ENCODE measurements around the gene SPHK2. TPM values are rescaled to one million over a fixed set of nuclear protein-coding genes. Genes with fewer than 3 reads are reported as not detected.

SPHK2 gene
- total and polyA plus RNA-seq, 11 donors = 5.6 to 13.1 (median 9.5) TPM

GRCh38 chr19:48624791-48625723, 5.8 kb downstream of the SPHK2 start:
- intact Hi-C loops (cut with DNase I) = loop anchor here in 2 of 10 donors (5.0 to 10.0 kb wide), 2 partner anchors 878 to 1020 kb away; partner anchors contain the start of genes NOP53 (in 1 of the 2), RRAS (in 1 of the 2) and SCAF1 (in 1 of the 2)
- peak in 1 of 5 donors; percentile 39 for DNase-seq

GRCh38 chr19:48625891-48626327, 6.6 kb downstream of the SPHK2 start:
- intact Hi-C loops (cut with DNase I) = loop anchor here in 2 of 10 donors (5.0 to 10.0 kb wide), 2 partner anchors 879 to 1019 kb away; partner anchors contain the start of genes NOP53 (in 1 of the 2), RRAS (in 1 of the 2) and SCAF1 (in 1 of the 2)
- Histone ChIP-seq H3K9me3 (no peaks in the 10 kb centered on the region), H3K27me3 (no peaks in the 10 kb centered on the region), H3K4me1 (peaks cover 3 to 51% (median 33%) of the 10 kb centered on the region in 12 donors), H3K27ac (no peak overlapping the region), H3K36me3 (peaks cover 0 to 34% (median 13%) of the 10 kb centered on the region in 9 donors), H3K4me3 (no peak overlapping the region)
- peak in 1 of 5 donors; percentile 41 for DNase-seq
- TF ChIP-seq CTCF (IDR thresholded peaks at IDR 0.05) (no peak), POLR2A (IDR thresholded peaks at IDR 0.05) (no peak)
- WGBS, 4 donors = 90 to 94% (median 92%) methylated on average over 17 to 30 of the region's 30 CpGs
- ATAC-seq = no peak

More at GRCh38 chr19:48624791-48625723, 5.8 kb downstream of the SPHK2 start:
- TF ChIP-seq POLR2A (IDR thresholded peaks at IDR 0.05) (no peak), CTCF (IDR thresholded peaks at IDR 0.05) (no peak)
- WGBS, 4 donors = 52 to 58% (median 54%) methylated on average over 24 of the region's 24 CpGs
- H3K4me1 ChIP-seq = peaks cover 0 to 51% (median 26%) of the 10 kb centered on the region in 12 donors
- peak overlapping the region in 9 of 12 donors; percentile 44 to 64 (median 56) for H3K4me3 ChIP-seq
- H3K27me3 ChIP-seq = no peaks in the 10 kb centered on the region
- peaks cover 0 to 28% (median 16%) of the 10 kb centered on the region in 9 donors for H3K36me3 ChIP-seq
- peak overlapping the region in 6 of 12 donors; percentile 14 to 83 (median 68) for H3K27ac ChIP-seq
- no peak for ATAC-seq
- H3K9me3 ChIP-seq = no peaks in the 10 kb centered on the region

- no peaks in the 10 kb centered on the region for H3K9me3 ChIP-seq
- no peak overlapping the region for H3K27ac ChIP-seq
- WGBS, 4 donors = 83 to 90% (median 84%) methylated on average over 6 of the region's 6 CpGs
- peaks cover 3 to 53% (median 44%) of the 10 kb centered on the region in 12 donors for H3K4me1 ChIP-seq
- H3K36me3 ChIP-seq = peaks cover 0 to 42% (median 7%) of the 10 kb centered on the region in 9 donors
- TF ChIP-seq CTCF (IDR thresholded peaks at IDR 0.05) (no peak), POLR2A (IDR thresholded peaks at IDR 0.05) (no peak)
- intact Hi-C loops (cut with DNase I) = loop anchor here in 2 of 10 donors (5.0 to 10.0 kb wide), 2 partner anchors 880 to 1017 kb away; partner anchors contain the start of genes NOP53 (in 1 of the 2), RRAS (in 1 of the 2) and SCAF1 (in 1 of the 2)
- DNase-seq (no peak), ATAC-seq (no peak)
- H3K4me3 ChIP-seq = no peak overlapping the region
- no peaks in the 10 kb centered on the region for H3K27me3 ChIP-seq
Observed at GRCh38 chr19:48627201-48627864, 8.0 kb downstream of the SPHK2 start.
